Upper lobe of left lung (tissue), 6 donors: ENCODE measurements around the gene FAM83D. TPM values are rescaled to one million over a fixed set of nuclear protein-coding genes. Genes with fewer than 3 reads are reported as not detected.

Experiments used
- ATAC-seq, 2 donors: fragments of 200-7000 bp; cut with Tn5 transposase; one replicate each; pipeline ENCODE4 v1.9.1; 2022; ENCODE audit warnings: mild to moderate bottlenecking in 2 of 2, moderate library complexity in 2 of 2; ENCODE audit not compliant: low FRiP score in 2 of 2
- DNase-seq, 2 donors: peaks; one replicate each; pipeline ENCODE4 v3.0.0-alpha.2; 2019 to 2020
- H3K27ac ChIP-seq, 4 donors: fragments of 200-600 bp; sonication (generic); one replicate each; pipeline ENCODE4 v1.5.1; 2016 to 2019
- H3K27me3 ChIP-seq, 4 donors: fragments of 200-600 bp; sonication (generic); one replicate each; pipeline ENCODE4 v1.5.1; 2017 to 2019
- H3K36me3 ChIP-seq, 4 donors: fragments of 200-600 bp; sonication (generic); one replicate each; pipeline ENCODE4 v1.5.1; 2016 to 2019
- H3K4me1 ChIP-seq, 4 donors: fragments of 200-600 bp; sonication (generic); one replicate each; pipeline ENCODE4 v1.5.1; 2018 to 2019
- H3K4me3 ChIP-seq, 4 donors: fragments of 200-600 bp; sonication (generic); one replicate each; pipeline ENCODE4 v1.5.1; 2017 to 2019; ENCODE audit warnings: mild to moderate bottlenecking in 2 of 4, moderate library complexity in 1 of 4
- H3K9me3 ChIP-seq, 4 donors: fragments of 200-600 bp; sonication (generic); one replicate each; pipeline ENCODE4 v1.5.1; 2018 to 2019
- EP300 ChIP-seq, 4 donors: sonication (generic); formaldehyde crosslinking; IDR thresholded peaks; one replicate each; pipeline ENCODE4 v1.5.1; 2017; ENCODE audit warnings: antibody characterized with exemption in 4 of 4, control low read depth in 2 of 4
- POLR2A ChIP-seq, 4 donors: fragments of 450-650 bp; IDR thresholded peaks; one replicate each; pipeline ENCODE4 v1.5.1; 2016 to 2017; ENCODE audit warnings: antibody characterized with exemption in 4 of 4, mild to moderate bottlenecking in 2 of 4
- POLR2AphosphoS5 ChIP-seq, 2 donors: sonication (generic); formaldehyde crosslinking; IDR thresholded peaks; one replicate each; pipeline ENCODE4 v1.5.1; 2017; ENCODE audit warnings: antibody characterized with exemption in 2 of 2
- WGBS, 2 donors: methylation state at CpG; one replicate each; pipeline ENCODE4 v1.1.5; 2017 to 2018; 5-methylcytosine and 5-hydroxymethylcytosine counted together
- total RNA-seq, 6 donors: library from RNA; depleted of rRNA in 4 of 6; stranded (reverse); fragments of >200 nt in 4 of 6; gene quantifications; one replicate each; pipeline versions ENCODE4 v1.1.0 to v1.2.1, GENCODE V29; 2016 to 2021
- TF ChIP-seq, protein P1 (sequence below), 6 experiments: fragments of 450-650 bp in 4 of 6; fragments of 200-600 bp in 2 of 6; sonication (generic) in 2 of 6; IDR thresholded peaks; one replicate each; pipeline ENCODE4 v1.5.1; 2016 to 2019; ENCODE audit warnings: antibody characterized with exemption in 6 of 6
- donor health status: DM: no; HTN: no; CAD: no; lungs with moderate emphysema.
- donor health status: DM: no; HTN: yes; CAD: no; lungs with severe emphysema.

FAM83D gene
- total RNA-seq, 6 donors from 2014 or later: 1.0 to 4.8 (median 3.0) TPM

DNA sequence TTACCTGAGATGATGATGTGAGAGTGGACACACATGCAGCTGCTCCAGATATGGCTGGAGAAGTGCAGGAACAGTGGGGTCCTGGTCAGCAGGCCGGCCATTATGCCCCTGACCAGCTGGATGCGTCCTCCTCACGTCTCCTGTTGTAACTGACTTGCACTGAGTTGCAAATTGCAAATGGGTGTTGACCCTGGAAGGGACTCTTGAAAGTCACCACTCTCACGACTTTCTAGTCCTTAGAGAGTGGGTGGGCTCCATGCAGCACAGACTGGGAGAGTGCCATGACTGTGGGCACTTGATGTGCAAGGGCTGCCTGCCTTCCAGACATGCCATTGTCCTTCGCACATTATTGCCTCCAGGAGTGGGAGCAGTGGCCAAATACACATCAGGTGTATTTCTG is 10.8 kb downstream of the FAM83D start:
- ATAC-seq (no peak), DNase-seq (no peak)
- Histone ChIP-seq H3K36me3 (no peaks in the 10 kb centered on the region), H3K27me3 (no peaks in the 10 kb centered on the region), H3K27ac (no peak overlapping the region), H3K9me3 (no peaks in the 10 kb centered on the region), H3K4me1 (no peaks in the 10 kb centered on the region), H3K4me3 (no peak overlapping the region)
- TF ChIP-seq POLR2AphosphoS5 (IDR thresholded peaks at IDR 0.05) (no peak), EP300 (IDR thresholded peaks at IDR 0.05) (no peak), POLR2A (IDR thresholded peaks at IDR 0.05) (no peak)
- TF ChIP-seq, protein P1, sequence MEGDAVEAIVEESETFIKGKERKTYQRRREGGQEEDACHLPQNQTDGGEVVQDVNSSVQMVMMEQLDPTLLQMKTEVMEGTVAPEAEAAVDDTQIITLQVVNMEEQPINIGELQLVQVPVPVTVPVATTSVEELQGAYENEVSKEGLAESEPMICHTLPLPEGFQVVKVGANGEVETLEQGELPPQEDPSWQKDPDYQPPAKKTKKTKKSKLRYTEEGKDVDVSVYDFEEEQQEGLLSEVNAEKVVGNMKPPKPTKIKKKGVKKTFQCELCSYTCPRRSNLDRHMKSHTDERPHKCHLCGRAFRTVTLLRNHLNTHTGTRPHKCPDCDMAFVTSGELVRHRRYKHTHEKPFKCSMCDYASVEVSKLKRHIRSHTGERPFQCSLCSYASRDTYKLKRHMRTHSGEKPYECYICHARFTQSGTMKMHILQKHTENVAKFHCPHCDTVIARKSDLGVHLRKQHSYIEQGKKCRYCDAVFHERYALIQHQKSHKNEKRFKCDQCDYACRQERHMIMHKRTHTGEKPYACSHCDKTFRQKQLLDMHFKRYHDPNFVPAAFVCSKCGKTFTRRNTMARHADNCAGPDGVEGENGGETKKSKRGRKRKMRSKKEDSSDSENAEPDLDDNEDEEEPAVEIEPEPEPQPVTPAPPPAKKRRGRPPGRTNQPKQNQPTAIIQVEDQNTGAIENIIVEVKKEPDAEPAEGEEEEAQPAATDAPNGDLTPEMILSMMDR (IDR thresholded peaks at IDR 0.05): no peak
- WGBS, 2 donors: 90% methylated on average over 2 of the region's 5 CpGs; no CpG with 5 or more reads in 1 of the 2 donors

GRCh38 chr20:38937978-38938473 is 11.8 kb downstream of the FAM83D start:
- TF ChIP-seq EP300 (IDR thresholded peaks at IDR 0.05) (no peak), POLR2A (IDR thresholded peaks at IDR 0.05) (no peak), POLR2AphosphoS5 (IDR thresholded peaks at IDR 0.05) (no peak)
- TF ChIP-seq, protein P1 (IDR thresholded peaks at IDR 0.05): no peak
- no peak for ATAC-seq

DNA sequence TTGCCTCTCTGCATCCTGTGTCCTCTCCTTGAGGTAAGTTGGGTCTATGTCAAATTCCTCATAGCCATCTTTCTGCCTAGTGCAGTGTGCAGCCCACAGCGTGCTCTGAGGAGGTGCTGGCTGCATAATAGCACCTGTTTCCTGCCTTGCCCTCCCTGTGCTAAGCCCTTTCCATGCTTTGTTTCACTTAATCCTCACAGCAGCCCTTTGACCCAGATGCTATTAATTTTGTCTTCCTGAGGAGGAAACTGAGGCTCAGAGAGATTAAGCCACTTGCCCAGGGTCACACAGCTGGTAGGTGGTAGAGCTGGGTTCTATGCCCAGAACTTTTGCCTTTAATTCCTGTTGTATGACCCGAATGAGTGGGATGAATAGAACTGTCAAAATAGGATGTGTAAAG is 13.5 kb downstream of the FAM83D start:
- Histone ChIP-seq H3K9me3 (no peaks in the 10 kb centered on the region), H3K27ac (no peak overlapping the region), H3K36me3 (no peaks in the 10 kb centered on the region), H3K4me3 (no peak overlapping the region), H3K27me3 (no peaks in the 10 kb centered on the region), H3K4me1 (no peaks in the 10 kb centered on the region)
- WGBS, 2 donors: 80 to 81% methylated on average over 2 of the region's 2 CpGs
- ATAC-seq: no peak
- TF ChIP-seq, protein P1 (IDR thresholded peaks at IDR 0.05): no peak
- no peak for TF ChIP-seq EP300 (IDR thresholded peaks at IDR 0.05)
- no peak for TF ChIP-seq POLR2AphosphoS5 (IDR thresholded peaks at IDR 0.05)
- no peak for TF ChIP-seq POLR2A (IDR thresholded peaks at IDR 0.05)
- DNase-seq: no peak

More at GRCh38 chr20:38937978-38938473, 11.8 kb downstream of the FAM83D start:
- H3K4me1 ChIP-seq: no peaks in the 10 kb centered on the region
- DNase-seq: no peak
- H3K9me3 ChIP-seq: no peaks in the 10 kb centered on the region
- H3K27ac ChIP-seq: no peak overlapping the region
- H3K27me3 ChIP-seq: no peaks in the 10 kb centered on the region
- H3K36me3 ChIP-seq: no peaks in the 10 kb centered on the region
- H3K4me3 ChIP-seq: no peak overlapping the region
- WGBS, 2 donors: 87 to 89% methylated on average over 7 of the region's 7 CpGs

- Histone ChIP-seq H3K27ac (no peak overlapping the region), H3K27me3 (no peaks in the 10 kb centered on the region), H3K36me3 (no peaks in the 10 kb centered on the region), H3K4me3 (no peak overlapping the region), H3K4me1 (no peaks in the 10 kb centered on the region), H3K9me3 (no peaks in the 10 kb centered on the region)
- TF ChIP-seq EP300 (IDR thresholded peaks at IDR 0.05) (no peak), POLR2AphosphoS5 (IDR thresholded peaks at IDR 0.05) (no peak), POLR2A (IDR thresholded peaks at IDR 0.05) (no peak)
- TF ChIP-seq, protein P1 (IDR thresholded peaks at IDR 0.05): no peak
- 91 to 95% methylated on average over 5 of the region's 5 CpGs for WGBS, 2 donors
- DNase-seq (no peak), ATAC-seq (no peak)
These were observed 14.4 kb downstream of the FAM83D start for GRCh38 chr20:38940644-38941043.

- no peak overlapping the region for H3K27ac ChIP-seq
- TF ChIP-seq, protein P1 (IDR thresholded peaks at IDR 0.05): no peak
- TF ChIP-seq POLR2A (IDR thresholded peaks at IDR 0.05) (no peak), EP300 (IDR thresholded peaks at IDR 0.05) (no peak), POLR2AphosphoS5 (IDR thresholded peaks at IDR 0.05) (no peak)
- no peak for ATAC-seq
- no peaks in the 10 kb centered on the region for H3K4me1 ChIP-seq
- no peaks in the 10 kb centered on the region for H3K36me3 ChIP-seq
- DNase-seq: no peak
- H3K4me3 ChIP-seq: no peak overlapping the region
- 91 to 95% methylated on average over 5 of the region's 5 CpGs for WGBS, 2 donors
- H3K9me3 ChIP-seq: no peaks in the 10 kb centered on the region
- no peaks in the 10 kb centered on the region for H3K27me3 ChIP-seq
These were observed 15.6 kb downstream of the FAM83D start for GRCh38 chr20:38941726-38942389.
